Common myeloid progenitor, CD34-positive (primary cell): ENCODE results near the gene MOB1A.

Experiments
- CTCF ChIA-PET: fragments of 350-600 bp; sonication (Branson Sonifier 250); formaldehyde crosslinking; loops from one replicate; lab custom pipeline; 2021; ENCODE audit warnings: antibody characterized with exemption; lab: Charles Lee
- POLR2A ChIA-PET: fragments of 350-600 bp; sonication (Branson Sonifier 250); formaldehyde crosslinking; loops from one replicate; lab custom pipeline; 2021; ENCODE audit warnings: antibody characterized with exemption; lab: Charles Lee
- DNase-seq, 3 donors: peaks; one replicate each; pipeline versions ENCODE4 v3.0.0 to v3.0.0-alpha.2; 2013
- H3K27ac ChIP-seq, 2 experiments: 1 replicate in 1 of 2; 2 replicates in 1 of 2; pipeline ENCODE4 v1.7.0; 2013; ENCODE audit warnings: inconsistent platforms in 2 of 2, low read length in 2 of 2, mild to moderate bottlenecking in 2 of 2, low read depth in 1 of 2, moderate library complexity in 1 of 2; ENCODE audit not compliant: severe bottlenecking in 2 of 2, insufficient read depth in 1 of 2, poor library complexity in 1 of 2
- H3K27me3 ChIP-seq, 5 experiments: replicated peaks in 2 of 5; 1 replicate in 3 of 5; 2 replicates in 2 of 5; pipeline versions ENCODE4 v1.6.1 to v1.7.0; 2013; ENCODE audit warnings: low read length in 4 of 5, mild to moderate bottlenecking in 2 of 5, moderate library complexity in 2 of 5, inconsistent platforms in 1 of 5; ENCODE audit not compliant: insufficient read depth in 5 of 5, control insufficient read depth in 4 of 5
- H3K36me3 ChIP-seq, 4 experiments: 1 replicate in 2 of 4; 2 replicates in 2 of 4; pipeline versions ENCODE4 v1.6.1 to v1.7.0; 2013; ENCODE audit warnings: low read length in 3 of 4, control low read depth in 1 of 4, mild to moderate bottlenecking in 1 of 4; ENCODE audit not compliant: control insufficient read depth in 4 of 4, insufficient read depth in 4 of 4
- H3K4me1 ChIP-seq, 4 experiments: 1 replicate in 3 of 4; 2 replicates in 1 of 4; pipeline versions ENCODE4 v1.6.1 to v1.7.1; 2013; ENCODE audit warnings: low read length in 3 of 4, mild to moderate bottlenecking in 3 of 4, control low read depth in 1 of 4, inconsistent platforms in 1 of 4, moderate library complexity in 1 of 4; ENCODE audit not compliant: control insufficient read depth in 4 of 4, insufficient read depth in 4 of 4; ENCODE audit errors: control extremely low read depth in 1 of 4
- H3K4me3 ChIP-seq, 7 experiments: 1 replicate in 4 of 7; 2 replicates in 3 of 7; pipeline versions ENCODE4 v1.5.1 to v1.7.0; 2013; ENCODE audit warnings: mild to moderate bottlenecking in 7 of 7, low read length in 6 of 7, moderate library complexity in 6 of 7, inconsistent platforms in 2 of 7, low read depth in 2 of 7, control low read depth in 1 of 7; ENCODE audit not compliant: insufficient read depth in 4 of 7, control insufficient read depth in 1 of 7; ENCODE audit errors: extremely low read depth in 1 of 7
- H3K9me3 ChIP-seq, 5 experiments: 1 replicate in 4 of 5; 2 replicates in 1 of 5; pipeline versions ENCODE4 v1.6.1 to v1.7.1; 2013; ENCODE audit warnings: low read length in 4 of 5, mild to moderate bottlenecking in 2 of 5, inconsistent platforms in 1 of 5, low read depth in 1 of 5, moderate library complexity in 1 of 5; ENCODE audit not compliant: control insufficient read depth in 4 of 5, insufficient read depth in 2 of 5; ENCODE audit errors: control extremely low read depth in 1 of 5
- WGBS: methylation state at CpG from one replicate; pipeline ENCODE4 v1.1.5; 2013; ENCODE audit not compliant: insufficient coverage; 5-methylcytosine and 5-hydroxymethylcytosine counted together

Gene MOB1A

GRCh38 chr2:74181739-74182138 lies 3.1 kb upstream of the MOB1A start:
- ChIA-PET CTCF (interaction anchor here (0.9 to 5.1 kb wide), 8 partner anchors 10 to 358 kb away, joined by 3 to 39 read pairs (median 5); partner anchors contain the start of gene MTHFD2), POLR2A (interaction anchor here (0.7 to 2.0 kb wide), 3 partner anchors 17 to 96 kb away, joined by 3 to 12 read pairs (median 4); partner anchors contain the start of gene MTHFD2)
- Histone ChIP-seq H3K27ac (peak overlapping the region in 1 of 2 experiments; percentile 27), H3K4me1 (peaks cover 18 to 52% (median 29%) of the 10 kb centered on the region in 4 experiments), H3K27me3 (no peaks in the 10 kb centered on the region), H3K4me3 (peak overlapping the region in 2 of 7 experiments; percentile 36 to 54), H3K9me3 (no peaks in the 10 kb centered on the region), H3K36me3 (peaks cover 0 to 4% (median under 1%) of the 10 kb centered on the region in 4 experiments)
- 0% methylated on average over 3 of the region's 7 CpGs for WGBS
- DNase-seq = peak; percentile 84 to 97 (median 97)

- DNase-seq = no peak
- WGBS = 35% methylated on average over 11 of the region's 25 CpGs
- POLR2A ChIA-PET = interaction anchor here (0.6 to 1.6 kb wide), 5 partner anchors 19 to 743 kb away, joined by 3 to 8 read pairs (median 6); partner anchors contain the start of gene MTHFD2
- no peaks in the 10 kb centered on the region for H3K27me3 ChIP-seq
- peak overlapping the region; percentile 96 to 98 for H3K27ac ChIP-seq
- H3K4me1 ChIP-seq = peaks cover 18 to 39% (median 24%) of the 10 kb centered on the region in 4 experiments
- H3K4me3 ChIP-seq = peak overlapping the region; percentile 84 to 97 (median 91)
- H3K36me3 ChIP-seq = peaks cover 0 to 12% (median 4%) of the 10 kb centered on the region in 4 experiments
- CTCF ChIA-PET = interaction anchor here (0.7 to 5.1 kb wide), 12 partner anchors 8 to 32 kb away, joined by 3 to 39 read pairs (median 4); partner anchors contain the start of gene MTHFD2
- no peaks in the 10 kb centered on the region for H3K9me3 ChIP-seq
Measured at GRCh38 chr2:74179063-74179865, 585 bp upstream of the MOB1A start.

DNA sequence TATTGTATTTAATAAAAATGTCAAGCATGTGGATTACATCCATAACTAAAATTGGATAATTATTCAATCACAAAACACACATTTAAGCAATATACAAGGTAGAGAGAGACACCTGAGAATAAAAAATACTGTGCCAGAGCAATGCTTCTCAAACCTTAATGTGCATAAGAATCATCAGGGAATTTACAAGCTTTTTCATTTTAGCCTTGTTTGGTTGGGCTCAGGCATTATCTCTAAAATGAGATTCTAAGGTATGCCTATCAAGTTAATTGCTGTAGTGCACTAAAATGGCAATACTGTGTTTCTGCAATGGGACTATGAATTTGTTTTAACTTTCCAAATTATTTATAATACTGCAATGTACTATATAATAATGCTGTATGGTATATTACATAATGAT lies 983 bp downstream of the MOB1A start:
- no peaks in the 10 kb centered on the region for H3K9me3 ChIP-seq
- H3K27me3 ChIP-seq = no peaks in the 10 kb centered on the region
- H3K4me3 ChIP-seq = peak overlapping the region; percentile 84 to 97 (median 91)
- POLR2A ChIA-PET = interaction anchor here (0.9 to 1.6 kb wide), 5 partner anchors 11 to 29 kb away, joined by 3 to 8 read pairs (median 4); partner anchors contain the start of gene MTHFD2
- H3K4me1 ChIP-seq = peaks cover 14 to 37% (median 24%) of the 10 kb centered on the region in 4 experiments
- H3K27ac ChIP-seq = peak overlapping the region; percentile 96 to 98
- H3K36me3 ChIP-seq = peaks cover 0 to 12% (median 4%) of the 10 kb centered on the region in 4 experiments
- CTCF ChIA-PET = interaction anchor here (0.9 to 5.1 kb wide), 8 partner anchors 8 to 31 kb away, joined by 3 to 39 read pairs (median 6); partner anchors contain the start of gene MTHFD2
- DNase-seq = no peak

DNA sequence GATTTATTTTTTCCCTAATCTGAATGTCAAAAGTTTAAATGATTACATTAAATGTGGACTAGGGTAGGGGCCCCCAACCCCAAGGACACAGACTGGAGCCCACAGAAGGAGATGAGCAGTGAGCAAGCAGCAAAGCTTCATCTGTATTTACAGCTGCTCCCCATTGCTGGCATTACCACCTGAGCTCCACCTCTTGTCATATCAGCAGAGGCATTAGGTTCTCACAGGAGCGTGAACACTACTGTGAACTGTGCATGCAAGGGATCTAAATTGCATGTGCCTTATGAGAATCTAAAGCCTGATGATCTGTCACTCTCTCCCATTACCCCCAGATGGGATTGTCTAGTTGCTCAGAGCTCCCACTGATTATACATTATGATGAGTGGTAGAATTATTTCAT lies 3.8 kb downstream of the MOB1A start:
- 100% methylated on average over 1 of the region's 1 CpG for WGBS
- Histone ChIP-seq H3K27me3 (no peaks in the 10 kb centered on the region), H3K4me1 (peaks cover 8 to 16% (median 10%) of the 10 kb centered on the region in 4 experiments), H3K27ac (no peak overlapping the region), H3K4me3 (no peak overlapping the region), H3K9me3 (no peaks in the 10 kb centered on the region), H3K36me3 (peaks cover 2 to 32% (median 19%) of the 10 kb centered on the region in 4 experiments)
- no peak for DNase-seq
- ChIA-PET CTCF (interaction anchor here (0.6 kb wide), 1 partner anchor 16 kb away, joined by 3 read pairs; no protein-coding TSS in a partner anchor), POLR2A (no interaction called here)

GRCh38 chr2:74168739-74169138 lies 9.9 kb downstream of the MOB1A start:
- WGBS = 100% methylated on average over 1 of the region's 2 CpGs
- Histone ChIP-seq H3K9me3 (peaks cover 0 to 5% (median 3%) of the 10 kb centered on the region in 5 experiments), H3K27me3 (no peaks in the 10 kb centered on the region), H3K4me3 (no peak overlapping the region), H3K27ac (no peak overlapping the region), H3K4me1 (no peaks in the 10 kb centered on the region), H3K36me3 (peaks cover 27 to 76% (median 51%) of the 10 kb centered on the region in 4 experiments)
- ChIA-PET POLR2A (no interaction called here), CTCF (interaction anchor here (0.9 to 2.3 kb wide), 7 partner anchors 10 to 28 kb away, joined by 3 to 8 read pairs (median 3); partner anchors contain the start of gene MOB1A)
- no peak for DNase-seq

- peaks cover 35 to 88% (median 56%) of the 10 kb centered on the region in 4 experiments for H3K36me3 ChIP-seq
- no peak for DNase-seq
- no peaks in the 10 kb centered on the region for H3K4me1 ChIP-seq
- H3K4me3 ChIP-seq = peak overlapping the region in 1 of 7 experiments; percentile 19
- ChIA-PET CTCF (no interaction called here), POLR2A (interaction anchor here (1.2 kb wide), 1 partner anchor 38 kb away, joined by 3 read pairs; no protein-coding TSS in a partner anchor)
- WGBS = no CpG with 5 or more reads among the region's 1 CpG
- no peaks in the 10 kb centered on the region for H3K27me3 ChIP-seq
- H3K9me3 ChIP-seq = peaks cover 0 to 5% (median 3%) of the 10 kb centered on the region in 5 experiments
- H3K27ac ChIP-seq = no peak overlapping the region
Measured at GRCh38 chr2:74164761-74165160, 13.9 kb downstream of the MOB1A start.
